Body of pancreas (tissue), 4 donors: Measurements from ENCODE around the gene MRPL46.

Experiments used
- CTCF ChIP-seq, 7 experiments: fragments of 450-650 bp in 4 of 7; fragments of 200-600 bp in 3 of 7; sonication (generic) in 3 of 7; IDR thresholded peaks; one replicate each; pipeline ENCODE4 v1.5.1; 2016 to 2019; ENCODE audit warnings: antibody characterized with exemption in 7 of 7
- POLR2A ChIP-seq, 3 donors: fragments of 450-650 bp; IDR thresholded peaks; one replicate each; pipeline ENCODE4 v1.6.1; 2016; ENCODE audit warnings: antibody characterized with exemption in 3 of 3, mild to moderate bottlenecking in 2 of 3

GRCh38 chr15:88456733-88457132, 10.5 kb downstream of the MRPL46 start:
- TF ChIP-seq CTCF (IDR thresholded peaks at IDR 0.05) (no peak), POLR2A (IDR thresholded peaks at IDR 0.05) (no peak)
